HepG2 (cell line): Measurements from ENCODE around the gene CKS1B. TPM values are rescaled to one million over a fixed set of nuclear protein-coding genes. Genes with fewer than 3 reads are reported as not detected.
A peak's percentile ranks its signal among the peaks of the same experiment; 100 is the strongest.

Experiments used
- ARNT2 ChIP-seq: sonication (generic); formaldehyde crosslinking; IDR thresholded peaks from 2 replicates; pipeline ENCODE4 v1.8.0; 2022; ENCODE audit warnings: mild to moderate bottlenecking, low read depth, missing genetic modification reagents, moderate library complexity
- DMTF1 ChIP-seq: sonication (generic); formaldehyde crosslinking; IDR thresholded peaks from 2 replicates; pipeline ENCODE4 v1.4.0; 2020; ENCODE audit warnings: mild to moderate bottlenecking, missing genetic modification reagents
- GATA4 ChIP-seq: sonication (generic); IDR thresholded peaks from 2 replicates; pipeline ENCODE4 v1.6.1; 2016; ENCODE audit warnings: antibody characterized with exemption, low read depth, borderline replicate concordance
- HDAC6 ChIP-seq: fragments of 200-600 bp; sonication (generic); IDR thresholded peaks from 2 replicates; pipeline ENCODE4 v1.7.0; 2017; ENCODE audit warnings: mild to moderate bottlenecking, antibody characterized with exemption, low read length, low read depth
- NAIF1 ChIP-seq: sonication (generic); formaldehyde crosslinking; IDR thresholded peaks from 2 replicates; pipeline ENCODE4 v1.5.0; 2020; ENCODE audit warnings: mild to moderate bottlenecking, missing genetic modification reagents, borderline replicate concordance
- SP140L ChIP-seq: sonication (generic); formaldehyde crosslinking; IDR thresholded peaks from 2 replicates; pipeline ENCODE4 v1.4.0; 2020; ENCODE audit warnings: missing genetic modification reagents, borderline replicate concordance
- USF2 ChIP-seq, 2 experiments: sonication (generic) in 1 of 2; formaldehyde crosslinking in 1 of 2; IDR thresholded peaks; 2 replicates each; pipeline versions ENCODE4 v1.5.1 to v1.6.1; 2011 to 2020; ENCODE audit warnings: borderline replicate concordance in 1 of 2, low read depth in 1 of 2, low read length in 1 of 2, mild to moderate bottlenecking in 1 of 2, missing genetic modification reagents in 1 of 2, moderate library complexity in 1 of 2
- ZBTB7B ChIP-seq: sonication (generic); formaldehyde crosslinking; IDR thresholded peaks from 2 replicates; pipeline ENCODE4 v1.4.0; 2020; ENCODE audit warnings: missing genetic modification reagents
- ZNF317 ChIP-seq: sonication (generic); formaldehyde crosslinking; IDR thresholded peaks from 2 replicates; pipeline ENCODE4 v1.5.0; 2020; ENCODE audit warnings: mild to moderate bottlenecking, missing genetic modification reagents
- ZNF704 ChIP-seq: sonication (generic); formaldehyde crosslinking; IDR thresholded peaks from 2 replicates; pipeline ENCODE4 v1.8.1; 2023; ENCODE audit warnings: mild to moderate bottlenecking, inconsistent platforms, moderate library complexity, missing genetic modification reagents, borderline replicate concordance
- ZNF720 ChIP-seq: sonication (generic); formaldehyde crosslinking; IDR thresholded peaks from 2 replicates; pipeline ENCODE4 v1.4.0; 2020; ENCODE audit warnings: missing genetic modification reagents
- ZUFSP ChIP-seq: sonication (generic); formaldehyde crosslinking; IDR thresholded peaks from 2 replicates; pipeline ENCODE4 v1.9.0; 2021; ENCODE audit warnings: missing genetic modification reagents, mild to moderate bottlenecking, borderline replicate concordance
- polyA plus RNA-seq, 8 experiments: library from polyadenylated mRNA; depleted of rRNA in 3 of 8; stranded (reverse) in 7 of 8; unstranded in 1 of 8; fragments of >200 nt; fragmentation: Illumina TruSeq in 4 of 8; extraction: Trizol in 4 of 8; gene quantifications; 2 replicates each; pipeline versions ENCODE4 v1.2.1 to v1.2.3, GENCODE V29; 2011 to 2016; ENCODE audit warnings: low read depth in 4 of 8, missing spikeins in 1 of 8, mixed read lengths in 1 of 8; ENCODE audit not compliant: insufficient read depth in 1 of 8
- total RNA-seq, 5 experiments: library from RNA; depleted of rRNA; stranded (reverse); fragments of >200 nt; fragmentation: Illumina TruSeq; extraction: Trizol; gene quantifications; 2 replicates each; pipeline ENCODE4 v1.2.3, GENCODE V29; 2016; ENCODE audit warnings: low read depth in 1 of 5

CKS1B gene
- total and polyA plus RNA-seq, 2 of the 13 experiments (the other 11 are each of a cell fraction or from before 2014, with no cell fraction given): 217 to 222 TPM

- TF ChIP-seq NAIF1 (CRISPR knock-in tag) (0 out of 2 replicates have a peak, but pooled peaks have one; percentile 63), ZNF704 (CRISPR knock-in tag) (peak; percentile 65; the same call in 1 of the 2 replicates), ARNT2 (CRISPR knock-in tag) (peak; percentile 91), HDAC6 (no peak), USF2 (IDR thresholded peaks at IDR 0.05; ENCODE audit: low read depth, low read length) (no peak), USF2 (CRISPR knock-in tag; IDR thresholded peaks at IDR 0.05; ENCODE audit: borderline replicate concordance) (no peak), DMTF1 (CRISPR knock-in tag) (no peak), GATA4 (no peak), ZNF317 (CRISPR knock-in tag) (0 out of 2 replicates have a peak, but pooled peaks have one; percentile 80), SP140L (CRISPR knock-in tag) (0 out of 2 replicates have a peak, but pooled peaks have one; percentile 82), ZUFSP (CRISPR knock-in tag) (no peak), ZNF720 (no peak), ZBTB7B (CRISPR knock-in tag) (peak; percentile 98)
Measured at GRCh38 chr1:155017041-155017945, 42.8 kb downstream of the CKS1B start (continued).
